Epithelial cell of esophagus (primary cell): ENCODE measurements around the gene ELFN1.

ENCODE experiments used
- DNase-seq: peaks from one replicate; pipeline ENCODE4 v3.0.0; 2010; ENCODE audit warnings: low read depth
- H3K4me3 ChIP-seq: 2 replicates; pipeline ENCODE4 v1.5.1; 2011; ENCODE audit warnings: mild to moderate bottlenecking, low read length, control low read depth
- CTCF ChIP-seq: IDR thresholded peaks from 2 replicates; pipeline ENCODE4 v1.5.1; 2011; ENCODE audit warnings: low read depth, mild to moderate bottlenecking, low read length, control low read depth, inconsistent platforms; ENCODE audit not compliant: insufficient read depth; ENCODE audit errors: missing control alignments

ELFN1 gene

GRCh38 chr7:1765336-1765735 is 95.3 kb downstream of the ELFN1 start:
- no peak for DNase-seq
- H3K4me3 ChIP-seq, result no peak overlapping the region
- TF ChIP-seq CTCF, result no peak

GRCh38 chr7:1767524-1767923 is 97.4 kb downstream of the ELFN1 start:
- no peak for DNase-seq
- TF ChIP-seq CTCF, result no peak

GRCh38 chr7:1768832-1769231 is 98.8 kb downstream of the ELFN1 start:
- no peak for TF ChIP-seq CTCF
- DNase-seq, result no peak

More at GRCh38 chr7:1767524-1767923, 97.4 kb downstream of the ELFN1 start:
- no peak overlapping the region for H3K4me3 ChIP-seq

GRCh38 chr7:1769286-1770200 is 99.5 kb downstream of the ELFN1 start:
- DNase-seq, result no peak
- no peak for TF ChIP-seq CTCF
- H3K4me3 ChIP-seq, result no peak overlapping the region

More at GRCh38 chr7:1768832-1769231, 98.8 kb downstream of the ELFN1 start:
- no peak overlapping the region for H3K4me3 ChIP-seq

- no peak for TF ChIP-seq CTCF
- no peak for DNase-seq
These were observed 100.3 kb downstream of the ELFN1 start for GRCh38 chr7:1770331-1770730.

GRCh38 chr7:1775389-1775788 is 105.3 kb downstream of the ELFN1 start:
- DNase-seq, result no peak
- no peak for TF ChIP-seq CTCF
- H3K4me3 ChIP-seq, result no peak overlapping the region

More at GRCh38 chr7:1770331-1770730, 100.3 kb downstream of the ELFN1 start:
- H3K4me3 ChIP-seq, result no peak overlapping the region
